ENCODE measurements around the gene FXYD6.

FXYD6 gene

GRCh38 chr11:117876341-117877119 is at the start of gene FXYD6:
FXYD6 (minus strand) TSS chr11:117876658; CDS start chr11:117842776, 33,882 bp downstream.
- peak; percentile 83 for DNase-seq

- peak; percentile 24 for DNase-seq
These were observed 49.7 kb upstream of the FXYD6 start for GRCh38 chr11:117926166-117926565.

GRCh38 chr11:117925198-117925925 is 48.9 kb upstream of the FXYD6 start:
- DNase-seq = peak; percentile 91

- DNase-seq = no peak
These were observed 48.2 kb upstream of the FXYD6 start for GRCh38 chr11:117924631-117925170.

- no peak for DNase-seq
These were observed 47.3 kb upstream of the FXYD6 start for GRCh38 chr11:117923773-117924172.

- no peak for DNase-seq
These were observed 46.8 kb upstream of the FXYD6 start for GRCh38 chr11:117923275-117923674.

- no peak for DNase-seq
These were observed 45.4 kb upstream of the FXYD6 start for GRCh38 chr11:117921893-117922292.

- DNase-seq = no peak
These were observed 45.0 kb upstream of the FXYD6 start for GRCh38 chr11:117921456-117921855.

GRCh38 chr11:117919781-117920221 is 43.3 kb upstream of the FXYD6 start:
- DNase-seq = no peak

GRCh38 chr11:117919341-117919740 is 42.9 kb upstream of the FXYD6 start:
- peak; percentile 38 for DNase-seq

GRCh38 chr11:117918366-117919255 is 42.2 kb upstream of the FXYD6 start:
- no peak for DNase-seq

GRCh38 chr11:117917591-117918151 is 41.2 kb upstream of the FXYD6 start:
- DNase-seq = no peak

- DNase-seq = no peak
These were observed 40.5 kb upstream of the FXYD6 start for GRCh38 chr11:117916956-117917355.

- DNase-seq = no peak
These were observed 39.3 kb upstream of the FXYD6 start for GRCh38 chr11:117915672-117916235.

GRCh38 chr11:117914991-117915618 is 38.6 kb upstream of the FXYD6 start:
- no peak for DNase-seq

- no peak for DNase-seq
These were observed 37.9 kb upstream of the FXYD6 start for GRCh38 chr11:117914398-117914761.

- DNase-seq = no peak
These were observed 37.4 kb upstream of the FXYD6 start for GRCh38 chr11:117913736-117914397.

GRCh38 chr11:117912497-117912896 is 36.0 kb upstream of the FXYD6 start:
- DNase-seq = no peak

GRCh38 chr11:117911694-117912093 is 35.2 kb upstream of the FXYD6 start:
- no peak for DNase-seq

GRCh38 chr11:117910941-117911655 is 34.6 kb upstream of the FXYD6 start:
- DNase-seq = no peak
